ENCODE results near the gene CEP112.

GRCh38 chr17:66088173-66088572 is 103.8 kb downstream of the CEP112 start:
- TF ChIP-seq CTCF (IDR thresholded peaks at IDR 0.05; ENCODE audit: insufficient read depth, low read length, poor library complexity, severe bottlenecking) (no peak), EZH2phosphoT487 (conservative IDR thresholded peaks at IDR 0.05; ENCODE audit: low read length) (no peak)

All from SU-DHL-6 (cell line).